DOHH2 (cell line): ENCODE measurements around the gene NOX5.

Experiments
- CTCF ChIP-seq: fragments of 200-600 bp; sonication (generic); IDR thresholded peaks from one replicate; pipeline ENCODE4 v1.5.1; 2014; ENCODE audit warnings: antibody characterized with exemption, mild to moderate bottlenecking, low read depth, low read length; ENCODE audit not compliant: poor library complexity, severe bottlenecking
- EZH2phosphoT487 ChIP-seq: fragments of 200-600 bp; sonication (generic); IDR thresholded peaks from 2 replicates; pipeline ENCODE4 v1.6.1; 2017; ENCODE audit warnings: borderline replicate concordance, mild to moderate bottlenecking, antibody characterized with exemption, low read length, moderate library complexity, mixed read lengths

DNA sequence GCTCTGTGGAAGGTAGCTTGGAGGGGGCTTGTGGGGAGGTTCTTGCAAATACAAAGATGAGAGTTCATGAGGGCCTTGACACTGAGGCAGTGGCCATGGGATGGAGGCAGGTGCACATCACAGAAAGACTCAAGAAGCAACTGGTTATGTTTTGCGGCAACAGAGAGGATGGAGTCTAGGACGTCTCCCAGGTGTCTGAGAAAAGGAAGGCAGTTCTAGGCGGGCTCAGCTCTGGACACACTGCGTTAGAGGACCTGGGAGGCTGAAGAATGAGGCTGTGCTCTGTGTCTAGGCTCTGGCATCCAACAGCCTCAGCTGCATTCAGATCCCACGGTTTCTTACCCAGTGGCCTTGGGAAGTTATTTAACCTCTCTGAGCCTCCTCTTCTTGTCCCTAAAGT, 23.5 kb downstream of the NOX5 start:
- no peak for TF ChIP-seq CTCF
- no peak for TF ChIP-seq EZH2phosphoT487
